ENCODE data around the gene GARRE1.

The GARRE1 gene

DNA sequence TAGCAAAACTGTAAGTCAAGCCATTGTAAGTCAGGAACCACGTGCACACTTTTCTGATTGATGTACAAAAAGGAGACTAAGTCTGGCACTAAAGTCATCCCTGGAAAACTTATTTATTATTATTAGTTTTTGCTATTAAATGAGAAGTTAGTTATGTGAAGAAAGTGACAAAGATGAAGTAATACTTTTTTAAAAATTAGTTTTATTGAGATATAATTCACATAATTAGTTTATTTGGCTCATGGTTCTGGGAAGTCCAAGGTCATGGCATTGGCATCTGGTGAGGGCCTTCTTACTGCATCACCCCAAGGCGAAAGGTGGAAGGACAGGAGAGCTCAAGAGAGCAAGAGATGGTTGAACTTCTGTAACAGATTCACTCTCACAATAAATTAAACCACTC, 36.9 kb downstream of the GARRE1 start:
- DNase-seq (ENCODE audit: low spot score), result no peak

DNA sequence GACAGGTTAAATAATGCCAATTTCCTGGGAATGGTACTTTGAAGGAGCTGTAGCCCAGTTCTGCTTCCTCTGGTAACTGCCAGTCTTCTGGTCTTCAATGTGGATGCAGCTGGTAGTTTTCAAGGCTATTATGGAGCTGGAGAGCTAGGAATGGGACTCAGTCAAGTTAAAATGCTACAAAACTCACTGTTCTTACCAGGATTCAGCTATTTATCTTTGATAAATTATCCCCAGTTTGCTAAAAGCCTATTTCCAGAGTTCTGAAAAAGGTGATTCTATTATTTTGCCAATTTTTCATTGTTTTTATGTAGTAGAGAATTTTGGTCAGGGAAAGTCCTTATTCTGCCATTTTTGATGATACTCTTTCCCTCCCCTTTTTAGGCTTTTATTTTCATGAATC, 40.7 kb downstream of the GARRE1 start:
- no peak for DNase-seq (ENCODE audit: low spot score)

- no peak for DNase-seq (ENCODE audit: low spot score)
Measured at GRCh38 chr19:34298891-34299520, 44.7 kb downstream of the GARRE1 start.

DNA sequence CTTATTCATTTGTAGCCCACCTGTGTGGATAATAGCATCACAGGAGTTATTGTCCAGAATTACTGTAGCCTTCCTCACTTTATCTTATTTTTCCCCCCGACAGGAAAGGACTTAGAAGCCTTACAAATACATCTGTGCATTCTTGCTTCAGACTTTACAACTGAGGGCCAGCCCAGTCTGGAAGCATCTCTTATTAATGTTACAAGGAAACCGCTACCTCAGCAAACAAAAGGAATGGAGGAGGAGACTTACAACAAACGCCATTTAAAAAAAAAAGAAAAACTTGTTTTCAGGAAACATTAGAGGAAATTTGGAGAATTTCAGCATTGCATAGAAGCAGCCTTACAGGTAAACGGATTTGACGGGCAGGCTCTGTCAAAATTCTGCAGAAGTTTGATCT, 45.2 kb downstream of the GARRE1 start:
- no peak for DNase-seq (ENCODE audit: low spot score)

- no peak for DNase-seq (ENCODE audit: low spot score)
Measured at GRCh38 chr19:34300380-34300779, 46.0 kb downstream of the GARRE1 start.

- DNase-seq (ENCODE audit: low spot score), result no peak
Measured at GRCh38 chr19:34300962-34301361, 46.6 kb downstream of the GARRE1 start.
